HG03521 (cell line): Measurements from ENCODE around the gene HRAS.

ENCODE experiments used
- ATAC-seq: cut with Tn5 transposase; IDR thresholded peaks from one replicate; pipeline ENCODE4 v1.9.1; 2021; ENCODE audit warnings: mild to moderate bottlenecking, moderate library complexity; ENCODE audit not compliant: unreplicated experiment

The HRAS gene

GRCh38 chr11:567629-568292 lies 32.4 kb upstream of the HRAS start:
- no peak for ATAC-seq

GRCh38 chr11:567011-567628 lies 31.7 kb upstream of the HRAS start:
- ATAC-seq = no peak

- ATAC-seq = no peak
Observed at GRCh38 chr11:565921-566509, 30.6 kb upstream of the HRAS start.

- no peak for ATAC-seq
Observed at GRCh38 chr11:563812-564578, 28.6 kb upstream of the HRAS start.

GRCh38 chr11:563066-563811 lies 27.9 kb upstream of the HRAS start:
- no peak for ATAC-seq

- ATAC-seq = no peak
Observed at GRCh38 chr11:562046-562645, 26.8 kb upstream of the HRAS start.

- ATAC-seq = peak; percentile 17
Observed at GRCh38 chr11:561148-562003, 26.0 kb upstream of the HRAS start.

GRCh38 chr11:560305-561147 lies 25.1 kb upstream of the HRAS start, which contains the start of the genes LMNTD2 and RASSF7:
LMNTD2 (minus strand) TSS chr11:560738; CDS start chr11:560716, 22 bp downstream.
RASSF7 (plus strand) TSS chr11:560970; CDS start chr11:561769, 799 bp downstream.
- ATAC-seq = peak; percentile 80

GRCh38 chr11:559712-560304 lies 24.4 kb upstream of the HRAS start:
- ATAC-seq = no peak

GRCh38 chr11:559020-559620 lies 23.7 kb upstream of the HRAS start:
- no peak for ATAC-seq

GRCh38 chr11:558503-558902 lies 23.1 kb upstream of the HRAS start:
- ATAC-seq = no peak

GRCh38 chr11:557328-558132 lies 22.2 kb upstream of the HRAS start:
- ATAC-seq = no peak

- ATAC-seq = no peak
Observed at GRCh38 chr11:556662-557256, 21.4 kb upstream of the HRAS start.

GRCh38 chr11:555780-556661 lies 20.6 kb upstream of the HRAS start:
- ATAC-seq = no peak

GRCh38 chr11:555227-555779 lies 19.9 kb upstream of the HRAS start:
- ATAC-seq = no peak
